Measurements from ENCODE around the gene BHLHA15.
A peak's percentile ranks its signal among the peaks of the same experiment; 100 is the strongest.

Gene BHLHA15

DNA sequence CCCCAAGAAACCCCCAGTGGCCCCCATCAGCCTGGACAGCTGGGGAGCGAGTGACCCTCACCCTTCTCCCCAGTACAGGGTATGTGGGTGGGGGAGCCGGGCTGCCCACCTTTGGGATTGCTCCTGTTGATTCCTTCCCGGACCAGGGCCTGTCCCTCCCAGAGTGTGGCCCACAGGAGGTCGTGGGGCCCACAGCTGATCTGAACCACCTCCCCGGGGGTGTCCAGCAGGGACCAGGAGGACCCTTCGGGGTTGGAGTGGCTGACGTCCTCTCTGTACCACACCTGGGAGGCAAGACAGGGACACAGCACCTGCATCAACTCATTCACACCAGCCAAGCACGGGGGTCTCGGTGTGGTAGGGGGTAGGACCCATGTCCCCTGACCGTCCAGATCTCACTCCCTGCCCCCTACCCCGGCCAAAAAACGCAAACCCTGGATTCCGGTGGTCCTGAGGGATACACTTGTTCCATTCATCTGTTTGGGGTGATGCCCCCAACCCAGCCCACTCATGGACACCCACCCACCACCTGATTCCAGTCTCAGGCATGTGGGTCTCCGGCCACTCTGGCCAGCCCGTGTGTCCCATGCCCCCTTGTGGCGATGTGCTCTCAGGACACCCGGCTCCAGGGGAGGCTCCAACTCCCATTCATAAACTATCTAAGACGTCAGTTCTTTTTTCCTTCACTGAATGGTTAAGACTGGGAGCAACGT is 29.9 kb downstream of the BHLHA15 start:
- H3K9me3 ChIP-seq (ENCODE audit: control extremely low read depth in 1 of 5, control insufficient read depth in 4 of 5, insufficient read depth in 2 of 5, low read depth in 1 of 5, low read length in 4 of 5): no peaks in the 10 kb centered on the region
- no peaks in the 10 kb centered on the region for H3K27me3 ChIP-seq (replicated peaks in 2 of 5; ENCODE audit: control insufficient read depth in 4 of 5, insufficient read depth in 5 of 5, low read length in 4 of 5)
- no peak overlapping the region for H3K27ac ChIP-seq (ENCODE audit: insufficient read depth in 1 of 2, low read depth in 1 of 2, low read length in 2 of 2, poor library complexity in 1 of 2, severe bottlenecking in 2 of 2)
- no peak overlapping the region for H3K4me3 ChIP-seq (ENCODE audit: control insufficient read depth in 1 of 7, extremely low read depth in 1 of 7, insufficient read depth in 4 of 7, low read depth in 2 of 7, low read length in 6 of 7)
- POLR2A ChIA-PET: no interaction called here
- peak in 2 of 3 donors; percentile 9 to 17 for DNase-seq
- CTCF ChIA-PET: interaction anchor here (0.6 to 1.0 kb wide), 3 partner anchors 10 to 37 kb away, joined by 3 read pairs; no protein-coding TSS in a partner anchor
- no peaks in the 10 kb centered on the region for H3K4me1 ChIP-seq (ENCODE audit: control extremely low read depth in 1 of 4, control insufficient read depth in 4 of 4, insufficient read depth in 4 of 4, low read length in 3 of 4)
- 73% methylated on average over 10 of the region's 19 CpGs for WGBS (ENCODE audit: insufficient coverage)
- peaks cover 0 to 27% (median 5%) of the 10 kb centered on the region in 4 experiments for H3K36me3 ChIP-seq (ENCODE audit: control insufficient read depth in 4 of 4, insufficient read depth in 4 of 4, low read length in 3 of 4)

DNA sequence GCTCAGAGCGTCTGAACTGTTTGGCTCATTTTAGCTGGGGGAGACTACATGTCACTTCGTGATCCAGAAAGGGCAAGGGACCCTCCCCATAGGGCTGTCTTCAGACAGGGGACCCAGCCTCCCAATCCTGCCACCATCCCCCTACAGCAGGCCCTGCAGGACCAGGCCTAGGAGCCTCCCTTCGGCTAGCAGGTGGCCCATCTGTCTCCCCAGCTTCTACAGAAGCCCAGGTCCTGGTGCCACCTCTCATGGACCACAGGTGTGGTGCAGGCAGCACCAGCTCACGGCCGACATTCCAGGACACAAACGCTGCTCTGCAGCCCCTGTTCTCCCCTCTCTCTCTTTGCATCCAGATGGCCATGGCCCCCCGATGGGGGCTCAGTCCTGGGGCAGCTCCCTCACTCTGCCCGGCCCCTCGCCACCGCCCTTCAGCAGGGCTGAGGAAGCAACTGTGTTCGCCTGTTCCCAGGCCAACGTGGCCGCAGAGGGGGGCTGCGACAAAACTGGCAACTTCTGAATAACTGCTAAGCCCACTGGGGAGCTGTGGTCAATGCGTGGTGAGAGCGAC is 30.5 kb downstream of the BHLHA15 start:
- Histone ChIP-seq H3K27ac (ENCODE audit: insufficient read depth in 1 of 2, low read depth in 1 of 2, low read length in 2 of 2, poor library complexity in 1 of 2, severe bottlenecking in 2 of 2) (no peak overlapping the region), H3K4me1 (ENCODE audit: control extremely low read depth in 1 of 4, control insufficient read depth in 4 of 4, insufficient read depth in 4 of 4, low read length in 3 of 4) (no peaks in the 10 kb centered on the region), H3K27me3 (replicated peaks in 2 of 5; ENCODE audit: control insufficient read depth in 4 of 5, insufficient read depth in 5 of 5, low read length in 4 of 5) (no peaks in the 10 kb centered on the region), H3K4me3 (ENCODE audit: control insufficient read depth in 1 of 7, extremely low read depth in 1 of 7, insufficient read depth in 4 of 7, low read depth in 2 of 7, low read length in 6 of 7) (no peak overlapping the region), H3K9me3 (ENCODE audit: control extremely low read depth in 1 of 5, control insufficient read depth in 4 of 5, insufficient read depth in 2 of 5, low read depth in 1 of 5, low read length in 4 of 5) (no peaks in the 10 kb centered on the region), H3K36me3 (ENCODE audit: control insufficient read depth in 4 of 4, insufficient read depth in 4 of 4, low read length in 3 of 4) (peaks cover 0 to 26% (median 5%) of the 10 kb centered on the region in 4 experiments)
- POLR2A ChIA-PET: no interaction called here
- CTCF ChIA-PET: interaction anchor here (0.8 to 1.0 kb wide), 2 partner anchors 9 to 38 kb away, joined by 3 read pairs; no protein-coding TSS in a partner anchor
- WGBS (ENCODE audit: insufficient coverage): 94% methylated on average over 15 of the region's 16 CpGs
- no peak for DNase-seq

DNA sequence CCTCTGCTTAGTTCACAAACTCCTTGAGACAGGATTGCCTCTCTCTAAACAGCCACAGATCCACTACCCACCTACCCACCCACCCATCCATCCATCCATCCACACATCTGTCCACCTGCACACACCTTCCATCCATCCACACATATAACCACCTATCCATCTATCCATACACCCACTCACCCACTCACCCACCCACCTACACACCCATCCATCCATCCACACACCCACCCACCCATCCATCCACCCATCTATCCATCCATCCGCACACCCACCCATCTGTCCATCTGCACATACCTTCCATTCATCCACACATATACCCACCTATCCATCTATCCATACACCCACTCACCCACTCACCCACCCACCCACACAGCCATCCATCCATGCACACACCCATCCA is 31.1 kb downstream of the BHLHA15 start:
- no peaks in the 10 kb centered on the region for H3K9me3 ChIP-seq (ENCODE audit: control extremely low read depth in 1 of 5, control insufficient read depth in 4 of 5, insufficient read depth in 2 of 5, low read depth in 1 of 5, low read length in 4 of 5)
- H3K27me3 ChIP-seq (replicated peaks in 2 of 5; ENCODE audit: control insufficient read depth in 4 of 5, insufficient read depth in 5 of 5, low read length in 4 of 5): no peaks in the 10 kb centered on the region
- peaks cover 0 to 25% (median 5%) of the 10 kb centered on the region in 4 experiments for H3K36me3 ChIP-seq (ENCODE audit: control insufficient read depth in 4 of 4, insufficient read depth in 4 of 4, low read length in 3 of 4)
- no peaks in the 10 kb centered on the region for H3K4me1 ChIP-seq (ENCODE audit: control extremely low read depth in 1 of 4, control insufficient read depth in 4 of 4, insufficient read depth in 4 of 4, low read length in 3 of 4)
- CTCF ChIA-PET: interaction anchor here (1.0 kb wide), 1 partner anchor 9 kb away, joined by 3 read pairs; no protein-coding TSS in a partner anchor
- DNase-seq: no peak
- no peak overlapping the region for H3K4me3 ChIP-seq (ENCODE audit: control insufficient read depth in 1 of 7, extremely low read depth in 1 of 7, insufficient read depth in 4 of 7, low read depth in 2 of 7, low read length in 6 of 7)
- 80% methylated on average over 1 of the region's 1 CpG for WGBS (ENCODE audit: insufficient coverage)
- no peak overlapping the region for H3K27ac ChIP-seq (ENCODE audit: insufficient read depth in 1 of 2, low read depth in 1 of 2, low read length in 2 of 2, poor library complexity in 1 of 2, severe bottlenecking in 2 of 2)
- POLR2A ChIA-PET: no interaction called here

DNA sequence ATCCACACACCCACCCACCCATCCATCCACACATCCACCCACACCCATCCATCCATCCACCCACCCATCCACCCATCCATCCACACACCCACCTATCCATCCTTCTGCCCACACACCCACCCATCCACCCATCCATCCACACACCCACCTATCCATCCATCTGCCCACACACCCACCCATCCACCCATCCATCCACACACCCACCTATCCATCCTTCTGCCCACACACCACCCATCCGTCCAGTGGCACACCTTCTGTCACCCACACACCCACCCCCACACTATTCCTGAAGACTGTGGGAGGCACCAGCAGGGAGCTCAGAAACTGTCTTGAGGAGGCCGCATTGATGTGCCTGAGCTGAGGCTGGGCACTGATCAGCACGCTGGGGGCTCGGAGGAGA is 31.7 kb downstream of the BHLHA15 start:
- H3K9me3 ChIP-seq (ENCODE audit: control extremely low read depth in 1 of 5, control insufficient read depth in 4 of 5, insufficient read depth in 2 of 5, low read depth in 1 of 5, low read length in 4 of 5): no peaks in the 10 kb centered on the region
- CTCF ChIA-PET: no interaction called here
- WGBS (ENCODE audit: insufficient coverage): 95% methylated on average over 3 of the region's 4 CpGs
- no peaks in the 10 kb centered on the region for H3K4me1 ChIP-seq (ENCODE audit: control extremely low read depth in 1 of 4, control insufficient read depth in 4 of 4, insufficient read depth in 4 of 4, low read length in 3 of 4)
- H3K27me3 ChIP-seq (replicated peaks in 2 of 5; ENCODE audit: control insufficient read depth in 4 of 5, insufficient read depth in 5 of 5, low read length in 4 of 5): no peaks in the 10 kb centered on the region
- H3K36me3 ChIP-seq (ENCODE audit: control insufficient read depth in 4 of 4, insufficient read depth in 4 of 4, low read length in 3 of 4): peaks cover 0 to 25% (median 5%) of the 10 kb centered on the region in 4 experiments
- POLR2A ChIA-PET: no interaction called here
- DNase-seq: no peak
- no peak overlapping the region for H3K27ac ChIP-seq (ENCODE audit: insufficient read depth in 1 of 2, low read depth in 1 of 2, low read length in 2 of 2, poor library complexity in 1 of 2, severe bottlenecking in 2 of 2)
- H3K4me3 ChIP-seq (ENCODE audit: control insufficient read depth in 1 of 7, extremely low read depth in 1 of 7, insufficient read depth in 4 of 7, low read depth in 2 of 7, low read length in 6 of 7): no peak overlapping the region

DNA sequence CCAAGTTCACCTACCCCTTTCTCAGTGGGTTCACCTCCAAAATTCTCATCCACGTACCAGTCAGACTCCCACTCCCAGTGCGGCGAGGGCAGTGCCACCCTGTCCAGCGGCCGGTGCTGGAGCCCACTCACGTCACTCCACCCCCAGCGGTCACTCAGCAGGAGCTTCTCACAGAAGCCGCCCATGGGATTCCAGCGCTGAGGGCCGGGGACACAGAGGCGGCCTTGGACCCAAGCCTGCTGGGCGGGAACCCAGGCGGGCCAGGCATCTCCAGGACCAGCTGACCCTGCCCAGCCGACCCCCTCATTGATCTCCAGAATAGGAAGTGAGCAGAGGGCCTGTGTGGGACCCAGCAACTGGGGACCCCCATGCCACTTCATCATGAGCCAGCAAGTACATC is 33.6 kb downstream of the BHLHA15 start:
- CTCF ChIA-PET: no interaction called here
- no peak overlapping the region for H3K4me3 ChIP-seq (ENCODE audit: control insufficient read depth in 1 of 7, extremely low read depth in 1 of 7, insufficient read depth in 4 of 7, low read depth in 2 of 7, low read length in 6 of 7)
- H3K9me3 ChIP-seq (ENCODE audit: control extremely low read depth in 1 of 5, control insufficient read depth in 4 of 5, insufficient read depth in 2 of 5, low read depth in 1 of 5, low read length in 4 of 5): no peaks in the 10 kb centered on the region
- no peaks in the 10 kb centered on the region for H3K27me3 ChIP-seq (replicated peaks in 2 of 5; ENCODE audit: control insufficient read depth in 4 of 5, insufficient read depth in 5 of 5, low read length in 4 of 5)
- peaks cover 0 to 12% (median 2%) of the 10 kb centered on the region in 4 experiments for H3K36me3 ChIP-seq (ENCODE audit: control insufficient read depth in 4 of 4, insufficient read depth in 4 of 4, low read length in 3 of 4)
- WGBS (ENCODE audit: insufficient coverage): 97% methylated on average over 6 of the region's 14 CpGs
- no peak overlapping the region for H3K27ac ChIP-seq (ENCODE audit: insufficient read depth in 1 of 2, low read depth in 1 of 2, low read length in 2 of 2, poor library complexity in 1 of 2, severe bottlenecking in 2 of 2)
- H3K4me1 ChIP-seq (ENCODE audit: control extremely low read depth in 1 of 4, control insufficient read depth in 4 of 4, insufficient read depth in 4 of 4, low read length in 3 of 4): peaks cover 0 to 6% (median 0%) of the 10 kb centered on the region in 4 experiments
- POLR2A ChIA-PET: no interaction called here
- DNase-seq: no peak

DNA sequence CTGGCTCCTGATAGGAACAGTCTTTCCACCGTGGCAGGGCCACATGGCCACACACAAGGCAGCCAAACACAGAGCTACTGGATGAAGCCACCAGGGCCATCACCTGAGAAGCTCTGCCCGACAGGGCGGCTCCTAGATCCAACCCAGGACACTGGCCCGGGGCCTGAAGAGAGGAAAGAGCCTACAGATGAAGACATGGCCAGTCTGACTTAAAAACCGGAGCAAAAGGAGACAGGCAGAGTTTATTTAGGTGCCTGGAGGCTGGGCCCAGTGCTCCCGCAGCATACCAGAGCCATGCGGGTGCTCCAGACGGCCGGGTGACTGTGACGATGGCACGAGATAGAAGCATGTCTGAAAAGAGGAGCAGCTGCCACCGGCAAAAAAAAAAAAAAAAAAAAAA is 36.9 kb downstream of the BHLHA15 start:
- Histone ChIP-seq H3K4me3 (ENCODE audit: control insufficient read depth in 1 of 7, extremely low read depth in 1 of 7, insufficient read depth in 4 of 7, low read depth in 2 of 7, low read length in 6 of 7) (no peak overlapping the region), H3K9me3 (ENCODE audit: control extremely low read depth in 1 of 5, control insufficient read depth in 4 of 5, insufficient read depth in 2 of 5, low read depth in 1 of 5, low read length in 4 of 5) (no peaks in the 10 kb centered on the region), H3K27me3 (replicated peaks in 2 of 5; ENCODE audit: control insufficient read depth in 4 of 5, insufficient read depth in 5 of 5, low read length in 4 of 5) (no peaks in the 10 kb centered on the region), H3K27ac (ENCODE audit: insufficient read depth in 1 of 2, low read depth in 1 of 2, low read length in 2 of 2, poor library complexity in 1 of 2, severe bottlenecking in 2 of 2) (no peak overlapping the region), H3K4me1 (ENCODE audit: control extremely low read depth in 1 of 4, control insufficient read depth in 4 of 4, insufficient read depth in 4 of 4, low read length in 3 of 4) (peaks cover 9 to 27% (median 19%) of the 10 kb centered on the region in 4 experiments), H3K36me3 (ENCODE audit: control insufficient read depth in 4 of 4, insufficient read depth in 4 of 4, low read length in 3 of 4) (peaks cover 0 to 4% (median 2%) of the 10 kb centered on the region in 4 experiments)
- no peak for DNase-seq
- 98% methylated on average over 12 of the region's 12 CpGs for WGBS (ENCODE audit: insufficient coverage)
- ChIA-PET POLR2A (no interaction called here), CTCF (no interaction called here)

DNA sequence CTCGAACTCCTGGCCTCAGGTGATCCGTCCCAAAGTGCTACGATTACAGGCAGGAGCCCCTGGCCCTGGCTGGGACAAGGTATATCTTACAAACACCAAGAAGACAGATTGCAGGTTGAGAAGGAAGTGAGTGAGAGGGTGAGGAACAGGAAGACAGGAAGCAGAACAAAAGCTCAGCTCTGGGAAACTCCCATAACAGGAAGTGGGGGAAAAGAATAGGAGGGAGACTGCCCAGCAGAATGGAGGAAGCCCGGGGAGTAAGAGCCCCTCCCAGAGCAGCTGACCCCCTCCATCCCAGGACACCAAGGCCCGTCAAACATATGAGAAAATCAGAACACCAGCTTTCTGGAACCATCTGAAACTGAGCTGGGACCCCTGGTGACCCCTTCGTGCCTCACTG is 37.9 kb downstream of the BHLHA15 start:
- WGBS (ENCODE audit: insufficient coverage): 88% methylated on average over 4 of the region's 6 CpGs
- Histone ChIP-seq H3K4me3 (ENCODE audit: control insufficient read depth in 1 of 7, extremely low read depth in 1 of 7, insufficient read depth in 4 of 7, low read depth in 2 of 7, low read length in 6 of 7) (no peak overlapping the region), H3K36me3 (ENCODE audit: control insufficient read depth in 4 of 4, insufficient read depth in 4 of 4, low read length in 3 of 4) (peaks cover 0 to 4% (median 1%) of the 10 kb centered on the region in 4 experiments), H3K27ac (ENCODE audit: insufficient read depth in 1 of 2, low read depth in 1 of 2, low read length in 2 of 2, poor library complexity in 1 of 2, severe bottlenecking in 2 of 2) (no peak overlapping the region), H3K9me3 (ENCODE audit: control extremely low read depth in 1 of 5, control insufficient read depth in 4 of 5, insufficient read depth in 2 of 5, low read depth in 1 of 5, low read length in 4 of 5) (no peaks in the 10 kb centered on the region), H3K4me1 (ENCODE audit: control extremely low read depth in 1 of 4, control insufficient read depth in 4 of 4, insufficient read depth in 4 of 4, low read length in 3 of 4) (peaks cover 9 to 29% (median 20%) of the 10 kb centered on the region in 4 experiments), H3K27me3 (replicated peaks in 2 of 5; ENCODE audit: control insufficient read depth in 4 of 5, insufficient read depth in 5 of 5, low read length in 4 of 5) (no peaks in the 10 kb centered on the region)
- ChIA-PET CTCF (no interaction called here), POLR2A (no interaction called here)
- DNase-seq: no peak

Data from common myeloid progenitor, CD34-positive (primary cell).